ENCODE results near the gene OR4E2.

Gene OR4E2

DNA sequence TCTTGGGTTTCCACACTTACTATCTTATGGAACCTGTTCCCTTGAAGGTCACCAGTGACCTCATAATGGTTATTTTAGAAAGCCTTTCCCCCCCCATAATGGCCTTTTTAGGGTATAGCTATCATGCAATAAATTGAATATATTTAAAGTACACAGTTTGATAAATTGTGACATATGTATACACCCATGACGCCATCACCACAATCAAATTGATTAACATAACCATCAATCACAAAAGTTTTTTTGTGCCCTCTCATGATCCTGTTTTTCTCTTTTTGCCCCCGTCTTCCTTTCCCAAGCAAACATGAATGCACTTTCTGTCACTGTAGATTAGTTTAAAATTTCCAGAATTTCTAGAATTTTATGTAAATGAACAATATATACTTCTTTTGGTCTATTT lies 48.7 kb downstream of the OR4E2 start:
- Histone ChIP-seq H3K9ac (ENCODE audit: insufficient read length) (no peak overlapping the region), H3K36me3 (ENCODE audit: insufficient read depth, low read length) (no peaks in the 10 kb centered on the region), H3K9me3 (ENCODE audit: low read depth, low read length) (peaks cover 4% of the 10 kb centered on the region), H3K27ac (no peak overlapping the region), H3K4me3 (no peak overlapping the region)
- no peak for DNase-seq (ENCODE audit: low read depth, low spot score)
- no peak for TF ChIP-seq EZH2 (IDR thresholded peaks at IDR 0.05)
- no peak for TF ChIP-seq FOXP2 (optimal IDR thresholded peaks at IDR 0.05; ENCODE audit: control extremely low read depth, extremely low read length, insufficient read depth)
- no peak for TF ChIP-seq POLR2AphosphoS5 (IDR thresholded peaks at IDR 0.05; ENCODE audit: borderline replicate concordance, low read depth, low read length)

DNA sequence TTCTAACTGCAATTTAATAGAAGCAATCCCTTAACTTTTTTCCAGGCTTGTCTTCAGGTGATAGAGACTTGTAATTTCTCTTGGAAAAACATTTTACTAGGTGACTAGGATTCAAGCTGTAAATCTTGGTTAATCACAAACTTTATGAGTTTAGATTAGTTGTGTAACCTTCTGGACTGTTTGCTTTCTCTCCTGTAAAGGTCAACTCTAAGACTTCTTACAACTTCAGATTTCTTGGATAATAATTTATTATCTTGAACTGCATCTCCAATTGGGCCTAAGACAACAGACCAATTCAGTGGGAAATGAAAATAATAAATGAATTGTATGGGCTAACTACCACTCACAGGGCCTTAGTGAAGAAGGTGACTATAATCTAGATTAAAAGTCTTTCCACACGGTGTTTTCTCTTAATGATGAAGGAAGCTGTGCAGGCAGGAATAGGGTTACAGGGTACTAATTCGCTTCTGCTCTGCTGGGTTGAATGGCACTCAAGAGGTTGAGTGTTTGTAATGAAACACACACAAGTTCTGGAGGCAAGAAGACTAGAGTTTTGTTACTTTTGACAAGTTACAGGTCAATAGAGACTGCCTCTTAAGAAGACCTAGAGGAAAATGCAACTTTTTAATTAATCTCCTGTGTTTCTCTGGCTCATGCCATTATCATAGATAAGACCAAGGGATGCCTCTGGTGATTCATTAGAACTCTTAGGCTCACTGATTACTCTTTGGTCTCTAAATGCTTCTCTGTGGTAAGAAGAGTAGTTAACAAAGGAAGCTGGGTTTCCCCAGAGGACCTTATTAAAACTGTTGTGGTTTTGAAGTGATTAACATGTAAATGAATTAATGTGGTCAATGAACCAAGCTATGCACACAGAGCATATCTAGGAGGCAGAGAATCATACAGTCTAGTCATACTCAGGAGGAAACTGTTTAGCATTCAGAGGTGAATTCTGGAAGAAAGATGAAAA lies 50.0 kb downstream of the OR4E2 start:
- Histone ChIP-seq H3K9me3 (ENCODE audit: low read depth, low read length) (peaks cover 6% of the 10 kb centered on the region), H3K27ac (peak overlapping the region; percentile 62), H3K4me3 (no peak overlapping the region), H3K9ac (ENCODE audit: insufficient read length) (no peak overlapping the region), H3K36me3 (ENCODE audit: insufficient read depth, low read length) (no peaks in the 10 kb centered on the region)
- TF ChIP-seq POLR2AphosphoS5 (IDR thresholded peaks at IDR 0.05; ENCODE audit: borderline replicate concordance, low read depth, low read length): no peak; the same call in 1 of the 2 replicates
- no peak for TF ChIP-seq EZH2 (IDR thresholded peaks at IDR 0.05)
- TF ChIP-seq FOXP2 (optimal IDR thresholded peaks at IDR 0.05; ENCODE audit: control extremely low read depth, extremely low read length, insufficient read depth): no peak
- peak; percentile 74 for DNase-seq (ENCODE audit: low read depth, low spot score)

DNA sequence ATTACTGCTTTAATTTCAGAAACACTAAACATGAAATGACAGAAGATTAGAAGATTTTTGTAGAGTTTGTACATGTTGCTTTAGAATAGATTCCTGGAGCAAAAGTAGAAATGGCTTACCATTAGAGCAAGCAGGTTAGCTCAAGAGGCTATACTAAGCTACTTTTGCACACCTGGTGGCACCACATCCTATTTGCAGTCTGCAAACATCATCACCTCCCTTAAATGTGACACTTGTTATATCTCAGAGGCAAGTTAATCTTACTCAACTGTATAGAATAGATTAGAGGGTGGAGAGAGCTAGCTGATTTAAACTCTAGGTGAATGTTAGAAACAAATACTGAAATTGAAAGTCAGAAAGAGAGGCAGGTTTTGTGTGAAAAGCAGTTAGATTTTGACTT lies 50.7 kb downstream of the OR4E2 start:
- DNase-seq (ENCODE audit: low read depth, low spot score): no peak
- H3K4me3 ChIP-seq: no peak overlapping the region
- no peak overlapping the region for H3K27ac ChIP-seq
- TF ChIP-seq EZH2 (IDR thresholded peaks at IDR 0.05) (no peak), POLR2AphosphoS5 (IDR thresholded peaks at IDR 0.05; ENCODE audit: borderline replicate concordance, low read depth, low read length) (no peak), FOXP2 (optimal IDR thresholded peaks at IDR 0.05; ENCODE audit: control extremely low read depth, extremely low read length, insufficient read depth) (no peak)
- H3K36me3 ChIP-seq (ENCODE audit: insufficient read depth, low read length): no peaks in the 10 kb centered on the region
- no peak overlapping the region for H3K9ac ChIP-seq (ENCODE audit: insufficient read length)
- H3K9me3 ChIP-seq (ENCODE audit: low read depth, low read length): peaks cover 10% of the 10 kb centered on the region

- Histone ChIP-seq H3K4me3 (no peak overlapping the region), H3K27ac (no peak overlapping the region), H3K9me3 (ENCODE audit: low read depth, low read length) (peaks cover 10% of the 10 kb centered on the region), H3K9ac (ENCODE audit: insufficient read length) (peak overlapping the region; percentile 25), H3K36me3 (ENCODE audit: insufficient read depth, low read length) (no peaks in the 10 kb centered on the region)
- TF ChIP-seq POLR2AphosphoS5 (IDR thresholded peaks at IDR 0.05; ENCODE audit: borderline replicate concordance, low read depth, low read length) (no peak), FOXP2 (optimal IDR thresholded peaks at IDR 0.05; ENCODE audit: control extremely low read depth, extremely low read length, insufficient read depth) (no peak), EZH2 (IDR thresholded peaks at IDR 0.05) (no peak)
- DNase-seq (ENCODE audit: low read depth, low spot score): no peak
These were observed 57.8 kb downstream of the OR4E2 start for GRCh38 chr14:21711360-21711961.

DNA sequence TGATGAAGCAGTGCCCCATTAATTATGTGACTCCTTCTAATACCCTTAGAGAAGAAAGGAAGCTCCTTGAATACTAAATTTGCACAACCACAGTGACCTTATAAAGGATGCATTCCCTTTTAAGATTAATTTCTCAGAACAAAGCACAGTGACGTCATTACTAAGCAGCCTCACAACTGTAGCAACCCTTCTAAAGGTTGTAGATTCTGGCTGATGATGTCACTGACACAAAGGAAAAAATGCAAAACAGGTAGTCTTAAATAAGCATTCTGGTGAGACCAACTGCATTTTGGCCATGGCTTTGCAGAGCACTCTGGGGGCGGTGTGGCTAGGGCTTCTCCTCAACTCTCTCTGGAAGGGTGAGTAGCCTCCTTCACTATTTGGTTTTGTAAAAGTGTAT lies 58.4 kb downstream of the OR4E2 start:
- H3K36me3 ChIP-seq (ENCODE audit: insufficient read depth, low read length): no peaks in the 10 kb centered on the region
- no peak for TF ChIP-seq FOXP2 (optimal IDR thresholded peaks at IDR 0.05; ENCODE audit: control extremely low read depth, extremely low read length, insufficient read depth)
- TF ChIP-seq POLR2AphosphoS5 (IDR thresholded peaks at IDR 0.05; ENCODE audit: borderline replicate concordance, low read depth, low read length): no peak
- TF ChIP-seq EZH2 (IDR thresholded peaks at IDR 0.05): no peak
- peak overlapping the region; percentile 19; the same call in 1 of the 2 replicates for H3K27ac ChIP-seq
- no peak overlapping the region for H3K9ac ChIP-seq (ENCODE audit: insufficient read length)
- H3K9me3 ChIP-seq (ENCODE audit: low read depth, low read length): peaks cover 8% of the 10 kb centered on the region
- H3K4me3 ChIP-seq: no peak overlapping the region
- no peak for DNase-seq (ENCODE audit: low read depth, low spot score)

- H3K4me3 ChIP-seq: no peak overlapping the region
- DNase-seq (ENCODE audit: low read depth, low spot score): no peak
- H3K9ac ChIP-seq (ENCODE audit: insufficient read length): no peak overlapping the region
- no peak overlapping the region for H3K27ac ChIP-seq
- no peaks in the 10 kb centered on the region for H3K36me3 ChIP-seq (ENCODE audit: insufficient read depth, low read length)
- TF ChIP-seq POLR2AphosphoS5 (IDR thresholded peaks at IDR 0.05; ENCODE audit: borderline replicate concordance, low read depth, low read length) (no peak), EZH2 (IDR thresholded peaks at IDR 0.05) (no peak), FOXP2 (optimal IDR thresholded peaks at IDR 0.05; ENCODE audit: control extremely low read depth, extremely low read length, insufficient read depth) (no peak)
- H3K9me3 ChIP-seq (ENCODE audit: low read depth, low read length): no peaks in the 10 kb centered on the region
These were observed 60.8 kb downstream of the OR4E2 start for GRCh38 chr14:21714318-21714929.

Data from SK-N-MC (cell line).